ENCODE measurements around the gene CLBA1. TPM values are rescaled to one million over a fixed set of nuclear protein-coding genes. Genes with fewer than 3 reads are reported as not detected.

The CLBA1 gene
- total RNA-seq, 4 donors from 2014 or later: 2.2 to 11.7 (median 6.5) TPM

GRCh38 chr14:104982548-104983230, 2.9 kb upstream of the CLBA1 start:
- intact Hi-C loops (cut with DNase I; ENCODE audit: low total_unique reads): no loop called here
- H3K4me3 ChIP-seq (ENCODE audit: low read depth, poor library complexity, severe bottlenecking): no peak overlapping the region
- no peak for TF ChIP-seq POLR2A (IDR thresholded peaks at IDR 0.05)
- TF ChIP-seq, protein P1, sequence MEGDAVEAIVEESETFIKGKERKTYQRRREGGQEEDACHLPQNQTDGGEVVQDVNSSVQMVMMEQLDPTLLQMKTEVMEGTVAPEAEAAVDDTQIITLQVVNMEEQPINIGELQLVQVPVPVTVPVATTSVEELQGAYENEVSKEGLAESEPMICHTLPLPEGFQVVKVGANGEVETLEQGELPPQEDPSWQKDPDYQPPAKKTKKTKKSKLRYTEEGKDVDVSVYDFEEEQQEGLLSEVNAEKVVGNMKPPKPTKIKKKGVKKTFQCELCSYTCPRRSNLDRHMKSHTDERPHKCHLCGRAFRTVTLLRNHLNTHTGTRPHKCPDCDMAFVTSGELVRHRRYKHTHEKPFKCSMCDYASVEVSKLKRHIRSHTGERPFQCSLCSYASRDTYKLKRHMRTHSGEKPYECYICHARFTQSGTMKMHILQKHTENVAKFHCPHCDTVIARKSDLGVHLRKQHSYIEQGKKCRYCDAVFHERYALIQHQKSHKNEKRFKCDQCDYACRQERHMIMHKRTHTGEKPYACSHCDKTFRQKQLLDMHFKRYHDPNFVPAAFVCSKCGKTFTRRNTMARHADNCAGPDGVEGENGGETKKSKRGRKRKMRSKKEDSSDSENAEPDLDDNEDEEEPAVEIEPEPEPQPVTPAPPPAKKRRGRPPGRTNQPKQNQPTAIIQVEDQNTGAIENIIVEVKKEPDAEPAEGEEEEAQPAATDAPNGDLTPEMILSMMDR (IDR thresholded peaks at IDR 0.05): no peak
- no peak for DNase-seq (ENCODE audit: low spot score in 2 of 2)
- WGBS, 2 donors: 56 to 64% methylated on average over 9 to 10 of the region's 10 CpGs

GRCh38 chr14:104983231-104983721, 2.3 kb upstream of the CLBA1 start:
- no peak for DNase-seq (ENCODE audit: low spot score in 2 of 2)
- WGBS, 2 donors: 75 to 83% methylated on average over 10 to 12 of the region's 12 CpGs

DNA sequence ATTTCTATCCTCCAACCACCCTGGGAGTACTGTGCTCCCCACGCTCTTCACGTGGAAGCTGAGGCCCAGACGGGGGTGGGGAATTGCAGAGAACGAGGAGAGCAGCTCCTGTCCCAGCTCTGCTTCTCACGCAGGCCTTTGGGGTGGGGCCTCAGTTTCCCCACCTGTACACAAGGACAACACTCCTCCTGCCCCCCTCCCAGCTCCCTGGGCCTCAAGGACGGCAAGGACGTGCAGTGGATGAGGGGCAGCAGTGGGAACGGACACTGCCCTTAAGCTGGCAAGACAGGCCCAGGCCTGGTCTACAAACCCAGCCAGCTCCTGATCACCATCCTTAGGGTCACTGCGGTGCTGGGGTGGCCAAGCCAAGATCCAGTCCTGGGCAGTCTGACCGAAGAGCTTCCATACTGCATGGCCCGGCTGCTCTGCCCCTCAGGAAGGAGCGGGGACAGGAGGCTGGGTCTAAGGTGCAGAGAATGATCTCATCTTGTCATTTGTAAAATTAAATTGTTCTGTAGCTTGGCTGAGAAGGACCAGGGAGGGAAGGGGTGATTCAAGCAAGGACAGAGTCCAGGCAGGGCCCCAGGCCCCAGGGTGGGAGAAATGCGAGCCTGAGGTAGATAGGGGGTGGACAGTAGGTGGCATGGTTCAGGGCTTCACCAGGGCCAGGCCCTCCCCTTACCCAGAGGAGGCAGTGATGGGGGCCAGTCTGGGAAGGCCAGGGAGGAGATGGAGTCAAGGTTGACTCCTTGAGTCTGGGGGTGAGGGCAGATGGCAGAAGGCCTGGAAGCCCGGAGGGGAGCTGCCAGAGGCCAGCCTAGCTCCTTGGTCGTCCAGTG, 1.3 kb upstream of the CLBA1 start:
- TF ChIP-seq POLR2A (IDR thresholded peaks at IDR 0.05): no peak
- TF ChIP-seq, protein P1 (IDR thresholded peaks at IDR 0.05): no peak
- no peak for DNase-seq (ENCODE audit: low spot score in 2 of 2)
- H3K4me3 ChIP-seq (ENCODE audit: low read depth, poor library complexity, severe bottlenecking): no peak overlapping the region
- intact Hi-C loops (cut with DNase I; ENCODE audit: low total_unique reads): no loop called here
- 93% methylated on average over 15 of the region's 15 CpGs for WGBS, 2 donors

More at GRCh38 chr14:104983231-104983721, 2.3 kb upstream of the CLBA1 start:
- no peak for TF ChIP-seq POLR2A (IDR thresholded peaks at IDR 0.05)
- TF ChIP-seq, protein P1 (IDR thresholded peaks at IDR 0.05): no peak
- intact Hi-C loops (cut with DNase I; ENCODE audit: low total_unique reads): no loop called here
- H3K4me3 ChIP-seq (ENCODE audit: low read depth, poor library complexity, severe bottlenecking): no peak overlapping the region

- no peak overlapping the region for H3K4me3 ChIP-seq (ENCODE audit: low read depth, poor library complexity, severe bottlenecking)
- DNase-seq (ENCODE audit: low spot score in 2 of 2): no peak
- intact Hi-C loops (cut with DNase I; ENCODE audit: low total_unique reads): no loop called here
- no peak for TF ChIP-seq POLR2A (IDR thresholded peaks at IDR 0.05)
- TF ChIP-seq, protein P1 (IDR thresholded peaks at IDR 0.05): no peak
- WGBS, 2 donors: 57 to 68% methylated on average over 16 to 19 of the region's 19 CpGs
These were observed 1.0 kb downstream of the CLBA1 start for GRCh38 chr14:104986487-104987164.

GRCh38 chr14:104989236-104989950, 3.8 kb downstream of the CLBA1 start:
- intact Hi-C loops (cut with DNase I; ENCODE audit: low total_unique reads): no loop called here
- 92 to 94% methylated on average over 14 to 16 of the region's 16 CpGs for WGBS, 2 donors
- DNase-seq (ENCODE audit: low spot score in 2 of 2): no peak
- H3K4me3 ChIP-seq (ENCODE audit: low read depth, poor library complexity, severe bottlenecking): no peak overlapping the region
- TF ChIP-seq, protein P1 (IDR thresholded peaks at IDR 0.05): no peak
- no peak for TF ChIP-seq POLR2A (IDR thresholded peaks at IDR 0.05)

All from lower leg skin (tissue), 4 donors.